DMS153 treated with DMSO at 0.1 percent for 48 hours (cell line): ENCODE results near the gene EPHB1.

Source experiments
- DNase-seq: peaks from one replicate; lab custom pipeline; 2025; ENCODE audit not compliant: unreplicated experiment; lab: John Stamatoyannopoulos, UW

EPHB1 gene

GRCh38 chr3:135272026-135272669, 477.1 kb downstream of the EPHB1 start:
- DNase-seq: peak; percentile 92

GRCh38 chr3:135292162-135292561, 497.1 kb downstream of the EPHB1 start:
- no peak for DNase-seq

- no peak for DNase-seq
Observed at GRCh38 chr3:135301670-135302069, 506.6 kb downstream of the EPHB1 start.

DNA sequence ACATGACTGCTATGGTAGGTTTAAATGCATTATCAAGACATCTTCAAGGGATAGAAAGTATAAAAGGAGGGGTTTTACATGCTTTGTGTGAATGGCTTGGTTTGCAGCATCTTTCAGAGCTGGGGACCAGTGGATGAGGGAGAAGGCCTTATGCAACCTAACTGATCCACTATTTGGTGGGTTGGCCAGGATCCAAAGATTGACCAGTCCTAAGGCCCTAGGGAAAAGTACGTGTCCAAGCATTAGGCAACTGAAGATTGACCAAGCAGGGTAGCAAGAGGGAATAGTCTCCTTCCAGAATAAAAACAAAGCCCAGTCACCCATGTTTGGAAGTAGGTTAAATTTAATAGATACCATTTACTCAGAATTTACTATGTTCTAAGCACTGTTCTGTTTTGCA, 509.3 kb downstream of the EPHB1 start:
- no peak for DNase-seq
